B cell (primary cell): Measurements from ENCODE around the gene NES. TPM values are rescaled to one million over a fixed set of nuclear protein-coding genes. Genes with fewer than 3 reads are reported as not detected.

Experiments
- ATAC-seq: fragments of 200-7000 bp; cut with Tn5 transposase; one replicate; pipeline ENCODE4 v1.10.0; 2021; ENCODE audit warnings: low read depth, mild to moderate bottlenecking, moderate number of reproducible peaks, moderate library complexity
- CTCF ChIA-PET: fragments of 350-600 bp; sonication (Branson Sonifier 250); formaldehyde crosslinking; loops from one replicate; lab custom pipeline; 2021; ENCODE audit warnings: antibody characterized with exemption, inconsistent platforms; lab: Charles Lee
- POLR2A ChIA-PET: fragments of 350-600 bp; sonication (Branson Sonifier 250); formaldehyde crosslinking; loops from one replicate; lab custom pipeline; 2021; ENCODE audit warnings: antibody characterized with exemption; lab: Charles Lee
- DNase-seq: peaks from one replicate; pipeline ENCODE4 v3.0.0; 2013
- H2AFZ ChIP-seq: 2 replicates; pipeline ENCODE4 v1.6.1; 2012; ENCODE audit warnings: mild to moderate bottlenecking, low read depth, low read length; ENCODE audit not compliant: insufficient read depth, poor library complexity, severe bottlenecking
- H3K27ac ChIP-seq, 2 donors: 1 replicate in 1 of 2; 2 replicates in 1 of 2; pipeline ENCODE4 v1.5.1; 2012 to 2013; ENCODE audit warnings: low read length in 2 of 2, mild to moderate bottlenecking in 2 of 2, moderate library complexity in 1 of 2
- H3K27me3 ChIP-seq, 4 experiments: fragments of 200-600 bp in 1 of 4; sonication (generic) in 1 of 4; replicated peaks in 1 of 4; 1 replicate in 2 of 4; 2 replicates in 2 of 4; pipeline versions ENCODE4 v1.6.1 to v1.7.0; 2013 to 2016; ENCODE audit warnings: low read length in 3 of 4, mild to moderate bottlenecking in 2 of 4, mixed read lengths in 1 of 4, moderate library complexity in 1 of 4; ENCODE audit not compliant: insufficient read depth in 4 of 4, control insufficient read depth in 3 of 4; ENCODE audit errors: control extremely low read depth in 1 of 4
- H3K36me3 ChIP-seq, 2 experiments: replicated peaks in 1 of 2; 1 replicate in 1 of 2; 2 replicates in 1 of 2; pipeline versions ENCODE4 v1.6.1 to v1.7.1; 2013; ENCODE audit warnings: low read length in 1 of 2; ENCODE audit not compliant: insufficient read depth in 2 of 2, control insufficient read depth in 1 of 2; ENCODE audit errors: control extremely low read depth in 1 of 2, extremely low read depth in 1 of 2
- H3K4me1 ChIP-seq, 2 donors: fragments of 200-600 bp in 1 of 2; sonication (generic) in 1 of 2; 1 replicate in 1 of 2; 2 replicates in 1 of 2; pipeline versions ENCODE4 v1.5.1 to v1.6.1; 2013 to 2017; ENCODE audit warnings: low read length in 2 of 2; ENCODE audit not compliant: control insufficient read depth in 2 of 2, insufficient read depth in 2 of 2
- H3K4me2 ChIP-seq: replicated peaks from 2 replicates; pipeline ENCODE3; 2012; ENCODE audit warnings: mild to moderate bottlenecking, low read depth, low read length; ENCODE audit not compliant: poor library complexity, severe bottlenecking
- H3K4me3 ChIP-seq, 5 experiments: fragments of 200-600 bp in 1 of 5; sonication (generic) in 1 of 5; 1 replicate in 3 of 5; 2 replicates in 2 of 5; pipeline versions ENCODE4 v1.5.1 to v1.7.0; 2011 to 2016; ENCODE audit warnings: low read length in 4 of 5, mild to moderate bottlenecking in 4 of 5, low read depth in 2 of 5, control low read depth in 1 of 5, moderate library complexity in 1 of 5; ENCODE audit not compliant: insufficient read depth in 1 of 5; ENCODE audit errors: control extremely low read depth in 1 of 5, extremely low read depth in 1 of 5
- H3K79me2 ChIP-seq: fragments of 200-600 bp; sonication (generic); one replicate; pipeline ENCODE4 v1.6.0; 2016; ENCODE audit warnings: low read length; ENCODE audit not compliant: control insufficient read depth, insufficient read depth
- H3K9ac ChIP-seq: fragments of 200-600 bp; sonication (generic); 2 replicates; pipeline ENCODE4 v1.6.1; 2017; ENCODE audit warnings: mild to moderate bottlenecking, low read length, moderate library complexity
- H3K9me3 ChIP-seq, 3 donors: one replicate each; pipeline versions ENCODE4 v1.6.1 to v1.7.1; 2013; ENCODE audit warnings: low read length in 2 of 3; ENCODE audit not compliant: control insufficient read depth in 2 of 3, insufficient read depth in 1 of 3; ENCODE audit errors: control extremely low read depth in 1 of 3
- H4K20me1 ChIP-seq: 2 replicates; pipeline ENCODE4 v1.6.0; 2012; ENCODE audit warnings: mild to moderate bottlenecking, low read length; ENCODE audit not compliant: insufficient read depth, control insufficient read depth, poor library complexity, severe bottlenecking
- H3K27ac Mint-ChIP-seq: one replicate; pipeline ENCODE4 v1.8.0; 2021; ENCODE audit warnings: mixed read lengths
- H3K27me3 Mint-ChIP-seq: one replicate; pipeline ENCODE4 v1.8.0; 2021; ENCODE audit warnings: mixed read lengths
- H3K4me1 Mint-ChIP-seq: one replicate; pipeline ENCODE4 v1.8.0; 2021; ENCODE audit warnings: mixed read lengths
- H3K4me3 Mint-ChIP-seq: one replicate; pipeline ENCODE4 v1.8.0; 2021; ENCODE audit warnings: mixed read lengths
- H3K9me3 Mint-ChIP-seq: one replicate; pipeline ENCODE4 v1.8.0; 2022; ENCODE audit warnings: mixed read lengths; ENCODE audit not compliant: insufficient read depth
- EZH2 ChIP-seq: IDR thresholded peaks from 2 replicates; pipeline ENCODE4 v1.6.1; 2012; ENCODE audit warnings: borderline replicate concordance, low read depth, mild to moderate bottlenecking, moderate library complexity, low read length; ENCODE audit not compliant: insufficient read depth, poor library complexity, severe bottlenecking
- WGBS: methylation state at CpG from one replicate; pipeline ENCODE4 v1.1.5; 2013; ENCODE audit warnings: missing lambda C conversion rate; ENCODE audit not compliant: insufficient coverage; 5-methylcytosine and 5-hydroxymethylcytosine counted together
- intact Hi-C: fragments of 100-400 bp; cut with micrococcal nuclease; formaldehyde crosslinking; loops from one replicate; pipeline ENCODE4 v1.10.0; 2022
- polyA plus RNA-seq: library from polyadenylated mRNA; depleted of rRNA; stranded (reverse); fragments of >200 nt; gene quantifications from 2 replicates; pipeline ENCODE4 v1.2.3, GENCODE V29; 2012
- total RNA-seq, 2 donors: library from RNA; stranded (reverse); fragments of 120-200 nt in 1 of 2; gene quantifications; 1 replicate in 1 of 2; 2 replicates in 1 of 2; pipeline versions ENCODE4 v1.2.3 to v1.2.4, GENCODE V29; 2013 to 2022
- TF ChIP-seq, protein P1 (sequence below): fragments of 200-600 bp; IDR thresholded peaks from one replicate; pipeline ENCODE4 v1.8.0; 2022; ENCODE audit warnings: antibody characterized with exemption, mild to moderate bottlenecking

NES gene
- total and polyA plus RNA-seq, 2 donors (not counting 1 experiment from before 2014, with no cell fraction given) = 0.05 TPM; not detected in 1

- Histone ChIP-seq H3K4me1 (peaks cover 18 to 19% of the 10 kb centered on the region in 2 donors), H3K79me2 (peaks cover 42% of the 10 kb centered on the region), H3K4me2 (no peak overlapping the region), H3K9ac (no peak overlapping the region), H3K36me3 (peaks cover 0 to 48% of the 10 kb centered on the region in 2 experiments), H3K4me3 (no peak overlapping the region), H3K9me3 (no peaks in the 10 kb centered on the region), H3K27ac (no peak overlapping the region), H3K27me3 (no peaks in the 10 kb centered on the region), H2AFZ (no peak overlapping the region), H4K20me1 (peaks cover 59% of the 10 kb centered on the region)
- Mint-ChIP-seq H3K27ac (no peak overlapping the region), H3K27me3 (no peaks in the 10 kb centered on the region), H3K4me1 (peaks cover 13% of the 10 kb centered on the region), H3K9me3 (no peaks in the 10 kb centered on the region), H3K4me3 (no peak overlapping the region)
- no peak for DNase-seq
- 100% methylated on average over 2 of the region's 2 CpGs for WGBS
- TF ChIP-seq, protein P1, sequence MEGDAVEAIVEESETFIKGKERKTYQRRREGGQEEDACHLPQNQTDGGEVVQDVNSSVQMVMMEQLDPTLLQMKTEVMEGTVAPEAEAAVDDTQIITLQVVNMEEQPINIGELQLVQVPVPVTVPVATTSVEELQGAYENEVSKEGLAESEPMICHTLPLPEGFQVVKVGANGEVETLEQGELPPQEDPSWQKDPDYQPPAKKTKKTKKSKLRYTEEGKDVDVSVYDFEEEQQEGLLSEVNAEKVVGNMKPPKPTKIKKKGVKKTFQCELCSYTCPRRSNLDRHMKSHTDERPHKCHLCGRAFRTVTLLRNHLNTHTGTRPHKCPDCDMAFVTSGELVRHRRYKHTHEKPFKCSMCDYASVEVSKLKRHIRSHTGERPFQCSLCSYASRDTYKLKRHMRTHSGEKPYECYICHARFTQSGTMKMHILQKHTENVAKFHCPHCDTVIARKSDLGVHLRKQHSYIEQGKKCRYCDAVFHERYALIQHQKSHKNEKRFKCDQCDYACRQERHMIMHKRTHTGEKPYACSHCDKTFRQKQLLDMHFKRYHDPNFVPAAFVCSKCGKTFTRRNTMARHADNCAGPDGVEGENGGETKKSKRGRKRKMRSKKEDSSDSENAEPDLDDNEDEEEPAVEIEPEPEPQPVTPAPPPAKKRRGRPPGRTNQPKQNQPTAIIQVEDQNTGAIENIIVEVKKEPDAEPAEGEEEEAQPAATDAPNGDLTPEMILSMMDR = no peak
- TF ChIP-seq EZH2 = no peak
- CTCF ChIA-PET = interaction anchor here (1.0 to 9.5 kb wide), 4 partner anchors 15 to 36 kb away, joined by 3 to 245 read pairs (median 4); partner anchors contain the start of gene CRABP2
- ATAC-seq = no peak
- POLR2A ChIA-PET = no interaction called here
- intact Hi-C loops = no loop called here
Measured at GRCh38 chr1:156721131-156721530, 43.9 kb upstream of the NES start.

- Histone ChIP-seq H4K20me1 (peaks cover 21% of the 10 kb centered on the region), H3K4me2 (no peak overlapping the region), H3K9me3 (no peaks in the 10 kb centered on the region), H3K4me3 (no peak overlapping the region), H3K36me3 (peaks cover 0 to 25% of the 10 kb centered on the region in 2 experiments), H3K79me2 (peaks cover 7% of the 10 kb centered on the region), H3K9ac (no peak overlapping the region), H2AFZ (no peak overlapping the region), H3K27ac (no peak overlapping the region), H3K27me3 (no peaks in the 10 kb centered on the region), H3K4me1 (no peaks in the 10 kb centered on the region)
- intact Hi-C loops = no loop called here
- ATAC-seq (no peak), DNase-seq (no peak)
- WGBS = 86% methylated on average over 1 of the region's 4 CpGs
- POLR2A ChIA-PET = no interaction called here
- H3K4me1 Mint-ChIP-seq = peaks cover 2% of the 10 kb centered on the region
- no peaks in the 10 kb centered on the region for H3K27me3 Mint-ChIP-seq
- CTCF ChIA-PET = interaction anchor here (0.8 to 1.3 kb wide), 4 partner anchors 9 to 42 kb away, joined by 3 to 4 read pairs (median 3); no protein-coding TSS in a partner anchor
- H3K4me3 Mint-ChIP-seq = no peak overlapping the region
- H3K27ac Mint-ChIP-seq = no peak overlapping the region
- no peak for TF ChIP-seq EZH2
- TF ChIP-seq, protein P1 = no peak
- H3K9me3 Mint-ChIP-seq = no peaks in the 10 kb centered on the region
Measured at GRCh38 chr1:156717351-156717750, 40.1 kb upstream of the NES start.
